HepG2 (cell line): ENCODE data around the gene CAMKV. TPM values are rescaled to one million over a fixed set of nuclear protein-coding genes. Genes with fewer than 3 reads are reported as not detected.

Source experiments
- ATAD3A ChIP-seq: sonication (generic); formaldehyde crosslinking; IDR thresholded peaks from 2 replicates; pipeline ENCODE4 v1.4.0; 2020; ENCODE audit warnings: missing genetic modification reagents
- CREBL2 ChIP-seq: sonication (generic); formaldehyde crosslinking; IDR thresholded peaks from 2 replicates; pipeline ENCODE4 v1.8.1; 2023; ENCODE audit warnings: missing genetic modification reagents, mild to moderate bottlenecking, borderline replicate concordance
- CSRNP1 ChIP-seq: sonication (generic); formaldehyde crosslinking; IDR thresholded peaks from 2 replicates; pipeline ENCODE4 v1.8.1; 2023; ENCODE audit warnings: mild to moderate bottlenecking, missing genetic modification reagents
- DPF2 ChIP-seq: sonication (generic); formaldehyde crosslinking; IDR thresholded peaks from 2 replicates; pipeline ENCODE4 v1.4.0; 2020; ENCODE audit warnings: mild to moderate bottlenecking, low read depth, missing genetic modification reagents, borderline replicate concordance
- ELF3 ChIP-seq: IDR thresholded peaks from 2 replicates; pipeline ENCODE4 v1.6.1; 2016; ENCODE audit warnings: missing genetic modification reagents, missing compliant biosample characterization
- EP300 ChIP-seq, 3 experiments: sonication (generic) in 1 of 3; formaldehyde crosslinking in 1 of 3; IDR thresholded peaks; 2 replicates each; pipeline versions ENCODE4 v1.5.1 to v1.6.1; 2011 to 2020; ENCODE audit warnings: low read depth in 2 of 3, low read length in 2 of 3, borderline replicate concordance in 1 of 3, improper control_type of control experiment in 1 of 3, mild to moderate bottlenecking in 1 of 3, missing genetic modification reagents in 1 of 3, moderate library complexity in 1 of 3
- HDAC2 ChIP-seq: sonication (generic); formaldehyde crosslinking; IDR thresholded peaks from 2 replicates; pipeline ENCODE4 v1.4.0; 2020; ENCODE audit warnings: missing genetic modification reagents
- HNRNPH1 ChIP-seq: fragments of 200-400 bp; formaldehyde crosslinking; optimal IDR thresholded peaks from 2 replicates; pipeline ENCODE3; 2017; ENCODE audit warnings: mild to moderate bottlenecking, low read depth, low read length
- HOXD1 ChIP-seq: sonication (generic); formaldehyde crosslinking; IDR thresholded peaks from 2 replicates; pipeline ENCODE4 v1.5.0; 2020; ENCODE audit warnings: missing genetic modification reagents
- IKZF1 ChIP-seq: fragments of 450-650 bp; IDR thresholded peaks from 2 replicates; pipeline ENCODE4 v1.7.1; 2016
- IRF9 ChIP-seq: sonication (generic); formaldehyde crosslinking; IDR thresholded peaks from 2 replicates; pipeline ENCODE4 v1.8.0; 2022; ENCODE audit warnings: missing genetic modification reagents, mild to moderate bottlenecking, borderline replicate concordance
- MED8 ChIP-seq: sonication (generic); formaldehyde crosslinking; IDR thresholded peaks from 2 replicates; pipeline ENCODE4 v1.8.1; 2023; ENCODE audit warnings: mild to moderate bottlenecking, missing genetic modification reagents; ENCODE audit not compliant: insufficient replicate concordance
- MEIS2 ChIP-seq: sonication (generic); formaldehyde crosslinking; IDR thresholded peaks from 2 replicates; pipeline ENCODE4 v1.9.0; 2021; ENCODE audit warnings: mild to moderate bottlenecking, missing genetic modification reagents
- MTF1 ChIP-seq: sonication (generic); formaldehyde crosslinking; IDR thresholded peaks from 2 replicates; pipeline ENCODE4 v1.5.0; 2020; ENCODE audit warnings: missing genetic modification reagents
- NBN ChIP-seq: fragments of 450-650 bp; conservative IDR thresholded peaks from 2 replicates; pipeline ENCODE4 v1.6.1; 2017
- RAD51 ChIP-seq: fragments of 450-650 bp; IDR thresholded peaks from 2 replicates; pipeline ENCODE4 v1.6.1; 2016; ENCODE audit warnings: borderline replicate concordance
- SAP130 ChIP-seq: IDR thresholded peaks from 2 replicates; pipeline ENCODE4 v1.6.1; 2016; ENCODE audit warnings: low read depth
- SMARCE1 ChIP-seq: fragments of 450-650 bp; IDR thresholded peaks from 2 replicates; pipeline ENCODE4 v1.6.1; 2017; ENCODE audit warnings: borderline replicate concordance
- TBL1XR1 ChIP-seq: fragments of 150-350 bp; IDR thresholded peaks from 2 replicates; pipeline ENCODE4 v1.6.1; 2014; ENCODE audit warnings: borderline replicate concordance, low read length; ENCODE audit not compliant: partially characterized antibody
- TOE1 ChIP-seq: sonication (generic); formaldehyde crosslinking; IDR thresholded peaks from 2 replicates; pipeline ENCODE4 v1.4.0; 2020; ENCODE audit warnings: mild to moderate bottlenecking, missing genetic modification reagents
- ZFP41 ChIP-seq: sonication (generic); formaldehyde crosslinking; IDR thresholded peaks from 2 replicates; pipeline ENCODE4 v1.4.0; 2020; ENCODE audit warnings: mild to moderate bottlenecking, missing genetic modification reagents, borderline replicate concordance
- ZNF224 ChIP-seq: sonication (generic); formaldehyde crosslinking; IDR thresholded peaks from 2 replicates; pipeline ENCODE4 v1.5.0; 2020; ENCODE audit warnings: mild to moderate bottlenecking, missing genetic modification reagents
- ZNF260 ChIP-seq: sonication (generic); formaldehyde crosslinking; IDR thresholded peaks from 2 replicates; pipeline ENCODE4 v1.4.0; 2020; ENCODE audit warnings: missing genetic modification reagents, low read depth, mild to moderate bottlenecking, borderline replicate concordance
- polyA plus RNA-seq, 8 experiments: library from polyadenylated mRNA; depleted of rRNA in 3 of 8; stranded (reverse) in 7 of 8; unstranded in 1 of 8; fragments of >200 nt; fragmentation: Illumina TruSeq in 4 of 8; extraction: Trizol in 4 of 8; gene quantifications; 2 replicates each; pipeline versions ENCODE4 v1.2.1 to v1.2.3, GENCODE V29; 2011 to 2016; ENCODE audit warnings: low read depth in 4 of 8, missing spikeins in 1 of 8, mixed read lengths in 1 of 8; ENCODE audit not compliant: insufficient read depth in 1 of 8
- total RNA-seq, 5 experiments: library from RNA; depleted of rRNA; stranded (reverse); fragments of >200 nt; fragmentation: Illumina TruSeq; extraction: Trizol; gene quantifications; 2 replicates each; pipeline ENCODE4 v1.2.3, GENCODE V29; 2016; ENCODE audit warnings: low read depth in 1 of 5

The CAMKV gene
- total and polyA plus RNA-seq, 2 of the 13 experiments (the other 11 are each of a cell fraction or from before 2014, with no cell fraction given) = 0.13 to 0.15 TPM

- TF ChIP-seq MTF1 (CRISPR knock-in tag) = no peak
- peak; percentile 83 for TF ChIP-seq SAP130 (CRISPR knock-in tag)
- TF ChIP-seq NBN = no peak
- no peak for TF ChIP-seq EP300 (IDR thresholded peaks at IDR 0.05; ENCODE audit: low read depth in 2 of 2, low read length in 2 of 2)
- no peak for TF ChIP-seq EP300 (CRISPR knock-in tag; IDR thresholded peaks at IDR 0.05; ENCODE audit: borderline replicate concordance)
- 0 out of 2 replicates have a peak, but pooled peaks have one; percentile 24 for TF ChIP-seq TOE1 (CRISPR knock-in tag)
- TF ChIP-seq ZFP41 (CRISPR knock-in tag) = no peak
- no peak for TF ChIP-seq MED8
- TF ChIP-seq HOXD1 (CRISPR knock-in tag) = no peak
- TF ChIP-seq HDAC2 (CRISPR knock-in tag) = no peak
- no peak for TF ChIP-seq ZNF224 (CRISPR knock-in tag)
- no peak for TF ChIP-seq CREBL2 (CRISPR knock-in tag)
- no peak for TF ChIP-seq IKZF1
- TF ChIP-seq ATAD3A = no peak
- no peak for TF ChIP-seq SMARCE1
- no peak for TF ChIP-seq DPF2 (CRISPR knock-in tag)
- TF ChIP-seq MEIS2 = peak; percentile 43; the same call in 1 of the 2 replicates
- TF ChIP-seq TBL1XR1 = no peak
- TF ChIP-seq CSRNP1 (CRISPR knock-in tag) = no peak
- no peak for TF ChIP-seq RAD51
- TF ChIP-seq IRF9 (CRISPR knock-in tag) = no peak
- no peak for TF ChIP-seq HNRNPH1
- peak; percentile 90 for TF ChIP-seq ELF3 (CRISPR knock-in tag)
- no peak for TF ChIP-seq ZNF260 (CRISPR knock-in tag)
Measured at GRCh38 chr3:49813497-49814174, 56.1 kb downstream of the CAMKV start, which contains the start of gene UBA7 (continued).
